Measurements from ENCODE around the gene SAP30.

The SAP30 gene

GRCh38 chr4:173403051-173403450 lies 32.3 kb downstream of the SAP30 start:
- no peak for TF ChIP-seq CTCF (IDR thresholded peaks at IDR 0.05; ENCODE audit: low read depth, low read length)
- no peak overlapping the region for H3K4me3 ChIP-seq (ENCODE audit: low read depth, low read length)

- no peak for TF ChIP-seq CTCF (IDR thresholded peaks at IDR 0.05; ENCODE audit: low read depth, low read length)
These were observed 33.6 kb downstream of the SAP30 start for GRCh38 chr4:173404296-173404865.

GRCh38 chr4:173405840-173406606 lies 35.3 kb downstream of the SAP30 start:
- no peak for TF ChIP-seq CTCF (IDR thresholded peaks at IDR 0.05; ENCODE audit: low read depth, low read length)
- no peak overlapping the region for H3K4me3 ChIP-seq (ENCODE audit: low read depth, low read length)

More at GRCh38 chr4:173404296-173404865, 33.6 kb downstream of the SAP30 start:
- H3K4me3 ChIP-seq (ENCODE audit: low read depth, low read length) = no peak overlapping the region

- no peak for TF ChIP-seq CTCF (IDR thresholded peaks at IDR 0.05; ENCODE audit: low read depth, low read length)
- no peak overlapping the region for H3K4me3 ChIP-seq (ENCODE audit: low read depth, low read length)
These were observed 39.3 kb downstream of the SAP30 start for GRCh38 chr4:173410079-173410478.

- TF ChIP-seq CTCF (IDR thresholded peaks at IDR 0.05; ENCODE audit: low read depth, low read length) = no peak
- H3K4me3 ChIP-seq (ENCODE audit: low read depth, low read length) = no peak overlapping the region
These were observed 40.4 kb downstream of the SAP30 start for GRCh38 chr4:173411106-173411693.

- no peak for TF ChIP-seq CTCF (IDR thresholded peaks at IDR 0.05; ENCODE audit: low read depth, low read length)
- no peak overlapping the region for H3K4me3 ChIP-seq (ENCODE audit: low read depth, low read length)
These were observed 42.3 kb downstream of the SAP30 start for GRCh38 chr4:173413036-173413435.

- H3K4me3 ChIP-seq (ENCODE audit: low read depth, low read length) = no peak overlapping the region
- TF ChIP-seq CTCF (IDR thresholded peaks at IDR 0.05; ENCODE audit: low read depth, low read length) = no peak
These were observed 43.7 kb downstream of the SAP30 start for GRCh38 chr4:173414456-173414855.

Data from WI38 (cell line).